T-cell (primary cell): ENCODE results near the gene PRDM1. TPM values are rescaled to one million over a fixed set of nuclear protein-coding genes. Genes with fewer than 3 reads are reported as not detected.

Experiments
- ATAC-seq, 4 experiments: fragments of 200-7000 bp in 3 of 4; fragments of 150-1000 bp in 1 of 4; cut with Tn5 transposase; replicated peaks in 1 of 4; 1 replicate in 3 of 4; 2 replicates in 1 of 4; pipeline ENCODE4 v1.10.0; 2021; ENCODE audit warnings: moderate library complexity in 3 of 4, mild to moderate bottlenecking in 2 of 4, moderate number of reproducible peaks in 1 of 4
- CTCF ChIA-PET, 2 donors: fragments of 300-600 bp; sonication (Branson Sonifier 250); formaldehyde crosslinking; loops; one replicate each; lab custom pipeline; 2022; ENCODE audit warnings: antibody characterized with exemption in 2 of 2; lab: Charles Lee
- POLR2A ChIA-PET, 2 donors: fragments of 300-600 bp; sonication (Branson Sonifier 250); formaldehyde crosslinking; loops; one replicate each; lab custom pipeline; 2022; ENCODE audit warnings: antibody characterized with exemption in 2 of 2; lab: Charles Lee
- DNase-seq, 35 experiments: peaks; one replicate each; pipeline versions ENCODE4 v3.0.0 to v3.0.0-alpha.2; 2013 to 2023
- H3K27ac ChIP-seq: one replicate; pipeline ENCODE4 v1.5.1; 2013; ENCODE audit warnings: low read length
- H3K27me3 ChIP-seq, 2 experiments: replicated peaks in 1 of 2; 1 replicate in 1 of 2; 2 replicates in 1 of 2; pipeline versions ENCODE4 v1.6.1 to v1.7.0; 2013; ENCODE audit warnings: low read length in 1 of 2, mixed read lengths in 1 of 2; ENCODE audit not compliant: control insufficient read depth in 2 of 2, insufficient read depth in 2 of 2; ENCODE audit errors: extremely low read depth in 1 of 2
- H3K36me3 ChIP-seq, 2 donors: 1 replicate in 1 of 2; 2 replicates in 1 of 2; pipeline versions ENCODE4 v1.6.1 to v1.7.0; 2013; ENCODE audit warnings: low read length in 1 of 2; ENCODE audit not compliant: control insufficient read depth in 2 of 2, insufficient read depth in 1 of 2; ENCODE audit errors: extremely low read depth in 1 of 2
- H3K4me1 ChIP-seq, 2 experiments: 1 replicate in 1 of 2; 2 replicates in 1 of 2; pipeline versions ENCODE4 v1.6.1 to v1.7.0; 2013; ENCODE audit warnings: low read length in 2 of 2, mixed read lengths in 1 of 2; ENCODE audit not compliant: insufficient read depth in 2 of 2, control insufficient read depth in 1 of 2; ENCODE audit errors: extremely low read depth in 1 of 2
- H3K4me3 ChIP-seq, 2 donors: 1 replicate in 1 of 2; 2 replicates in 1 of 2; pipeline versions ENCODE4 v1.5.1 to v1.7.0; 2013; ENCODE audit warnings: mild to moderate bottlenecking in 2 of 2, low read length in 1 of 2, moderate library complexity in 1 of 2; ENCODE audit not compliant: control insufficient read depth in 1 of 2; ENCODE audit errors: extremely low read depth in 1 of 2
- H3K9me3 ChIP-seq: 2 replicates; pipeline ENCODE4 v1.7.0; 2013
- H3K27ac Mint-ChIP-seq, 2 donors: one replicate each; pipeline ENCODE4 v1.8.0; 2020 to 2021; ENCODE audit warnings: mild to moderate bottlenecking in 2 of 2, mixed read lengths in 2 of 2
- H3K27me3 Mint-ChIP-seq, 2 donors: one replicate each; pipeline ENCODE4 v1.8.0; 2021 to 2022; ENCODE audit warnings: mixed read lengths in 2 of 2
- H3K36me3 Mint-ChIP-seq: one replicate; pipeline ENCODE4 v1.8.0; 2021; ENCODE audit warnings: mixed read lengths
- H3K4me1 Mint-ChIP-seq, 3 donors: one replicate each; pipeline ENCODE4 v1.8.0; 2020 to 2022; ENCODE audit warnings: mixed read lengths in 3 of 3, mild to moderate bottlenecking in 1 of 3
- H3K4me3 Mint-ChIP-seq, 3 donors: one replicate each; pipeline ENCODE4 v1.8.0; 2020 to 2022; ENCODE audit warnings: mild to moderate bottlenecking in 3 of 3, mixed read lengths in 3 of 3, moderate library complexity in 3 of 3
- H3K9me3 Mint-ChIP-seq, 3 donors: one replicate each; pipeline ENCODE4 v1.8.0; 2020 to 2022; ENCODE audit warnings: mixed read lengths in 3 of 3
- WGBS: methylation state at CpG from one replicate; pipeline ENCODE4 v1.1.5; 2013; ENCODE audit warnings: missing lambda C conversion rate; ENCODE audit not compliant: insufficient coverage; 5-methylcytosine and 5-hydroxymethylcytosine counted together
- total RNA-seq, 35 experiments: library from RNA in 6 of 35; stranded (reverse) in 6 of 35; fragments of 120-200 nt in 1 of 35; gene quantifications; one replicate each; pipeline versions ENCODE4 v1.2.1 to v1.2.4 and lab custom pipeline; 2013 to 2026

The PRDM1 gene
- total RNA-seq, 5 donors from 2014 or later (not counting 1 experiment from before 2014, with no cell fraction given), result 21.9 to 108 (median 30.6) TPM

DNA sequence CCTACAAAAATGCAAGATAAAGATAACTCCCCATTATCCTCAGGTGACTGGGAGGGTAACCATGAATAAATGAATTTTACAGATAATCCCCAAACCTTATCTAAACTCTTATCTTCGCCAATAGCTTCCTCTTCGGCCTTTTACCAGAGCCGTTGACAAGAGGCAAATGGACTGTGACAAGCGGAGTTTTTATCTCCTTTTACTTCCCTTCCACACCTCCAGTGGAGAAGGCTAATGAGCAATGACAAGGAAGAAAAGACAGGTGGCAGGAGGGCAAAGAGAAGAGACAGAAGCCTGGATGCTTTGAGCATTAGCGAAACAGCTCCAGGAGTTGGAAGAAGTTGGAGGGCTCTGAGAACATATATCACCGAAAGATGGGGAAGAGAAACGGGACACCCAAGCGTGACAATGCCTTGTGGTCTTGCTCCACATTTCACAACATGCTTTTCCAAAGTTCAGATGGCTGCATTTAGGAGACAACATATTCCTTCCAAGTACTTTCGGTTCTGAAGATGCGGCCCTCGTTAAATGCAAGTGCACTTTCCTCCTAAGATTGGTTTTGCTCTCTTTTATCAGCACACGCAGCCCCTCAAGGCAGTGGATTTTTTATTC lies 69.2 kb downstream of the PRDM1 start:
- H3K36me3 ChIP-seq, result no peaks in the 10 kb centered on the region
- CTCF ChIA-PET, result interaction anchor here in 1 of 2 donors (0.7 kb wide), 1 partner anchor 64 kb away, joined by 4 read pairs; no protein-coding TSS in a partner anchor
- H3K27ac Mint-ChIP-seq, result no peak overlapping the region
- ATAC-seq (no peak), DNase-seq (no peak)
- peaks cover 0 to 1% (median 0%) of the 10 kb centered on the region in 3 donors for H3K4me1 Mint-ChIP-seq
- H3K9me3 Mint-ChIP-seq, result no peaks in the 10 kb centered on the region
- no peaks in the 10 kb centered on the region for H3K27me3 ChIP-seq
- no peak overlapping the region for H3K4me3 Mint-ChIP-seq
- POLR2A ChIA-PET, result interaction anchor here in 1 of 2 donors (0.5 kb wide), 1 partner anchor 1227 kb away, joined by 3 read pairs; no protein-coding TSS in a partner anchor
- no peaks in the 10 kb centered on the region for H3K4me1 ChIP-seq
- H3K27ac ChIP-seq, result no peak overlapping the region
- H3K9me3 ChIP-seq, result no peaks in the 10 kb centered on the region
- 98% methylated on average over 9 of the region's 12 CpGs for WGBS
- H3K36me3 Mint-ChIP-seq, result no peaks in the 10 kb centered on the region
- H3K27me3 Mint-ChIP-seq, result peaks cover 0 to 6% of the 10 kb centered on the region in 2 donors
- no peak overlapping the region for H3K4me3 ChIP-seq

DNA sequence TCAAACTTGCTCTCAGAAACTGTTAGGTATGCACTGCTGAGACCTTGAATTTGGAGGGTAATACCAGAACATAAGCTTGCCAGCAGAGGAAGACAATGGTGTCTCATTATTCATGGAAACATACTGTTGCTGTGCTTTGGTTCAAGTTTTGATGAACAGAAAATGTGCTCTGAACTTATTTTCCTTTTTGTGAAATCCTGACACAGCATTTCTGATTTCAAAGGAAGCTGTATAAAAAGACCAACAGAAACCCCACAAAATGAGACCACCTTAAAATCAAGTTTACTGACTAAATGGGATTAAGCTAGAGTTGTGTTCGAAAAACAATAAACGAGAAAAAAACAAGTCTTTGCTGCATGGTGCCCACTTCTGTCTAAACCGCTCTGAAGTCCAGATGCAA lies 70.3 kb downstream of the PRDM1 start:
- CTCF ChIA-PET, result interaction anchor here in 1 of 2 donors (0.5 to 0.7 kb wide), 3 partner anchors 10 to 100 kb away, joined by 3 to 4 read pairs (median 3); no protein-coding TSS in a partner anchor

DNA sequence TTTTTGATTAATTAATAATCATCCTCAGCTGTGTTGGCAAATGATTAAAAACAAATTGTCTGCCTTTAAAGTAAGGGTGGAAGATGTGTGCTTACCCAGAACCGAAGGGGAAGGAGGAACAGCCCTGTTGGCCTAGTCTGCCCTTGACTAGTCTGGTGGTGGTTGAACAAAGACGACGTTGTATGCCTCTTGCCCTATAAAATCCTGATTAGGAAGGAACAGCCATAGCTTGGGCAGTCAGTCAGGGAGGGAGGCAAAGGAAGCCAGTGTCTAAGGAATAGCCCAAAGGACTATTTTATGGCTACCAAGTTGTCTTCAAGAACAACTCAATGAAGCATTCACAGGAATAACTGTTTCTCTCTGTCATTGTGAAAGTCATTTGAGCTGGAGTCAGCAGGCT lies 70.7 kb downstream of the PRDM1 start:
- ATAC-seq (no peak), DNase-seq (no peak)
- H3K27ac Mint-ChIP-seq, result no peak overlapping the region
- Histone ChIP-seq H3K4me3 (no peak overlapping the region), H3K36me3 (no peaks in the 10 kb centered on the region), H3K27ac (no peak overlapping the region), H3K4me1 (peaks cover 0 to under 1% of the 10 kb centered on the region in 2 experiments), H3K9me3 (no peaks in the 10 kb centered on the region), H3K27me3 (no peaks in the 10 kb centered on the region)
- ChIA-PET CTCF (interaction anchor here in 1 of 2 donors (0.5 kb wide), 1 partner anchor 11 kb away, joined by 3 read pairs; no protein-coding TSS in a partner anchor), POLR2A (interaction anchor here in 1 of 2 donors (0.7 kb wide), 1 partner anchor 155 kb away, joined by 3 read pairs; no protein-coding TSS in a partner anchor)
- no peak overlapping the region for H3K4me3 Mint-ChIP-seq
- no peaks in the 10 kb centered on the region for H3K36me3 Mint-ChIP-seq
- no peaks in the 10 kb centered on the region for H3K9me3 Mint-ChIP-seq
- 82% methylated on average over 3 of the region's 3 CpGs for WGBS
- peaks cover 0 to 3% (median 0%) of the 10 kb centered on the region in 3 donors for H3K4me1 Mint-ChIP-seq
- H3K27me3 Mint-ChIP-seq, result peaks cover 0 to 6% of the 10 kb centered on the region in 2 donors

More for the DNA sequence above, 70.3 kb downstream of the PRDM1 start:
- WGBS, result 100% methylated on average over 1 of the region's 3 CpGs
- no peaks in the 10 kb centered on the region for H3K4me1 ChIP-seq
- Mint-ChIP-seq H3K27ac (no peak overlapping the region), H3K4me3 (no peak overlapping the region), H3K9me3 (no peaks in the 10 kb centered on the region), H3K4me1 (peaks cover 0 to 1% (median 0%) of the 10 kb centered on the region in 3 donors), H3K36me3 (no peaks in the 10 kb centered on the region), H3K27me3 (peaks cover 0 to 6% of the 10 kb centered on the region in 2 donors)
- H3K27ac ChIP-seq, result no peak overlapping the region
- no peak for DNase-seq
- no peaks in the 10 kb centered on the region for H3K9me3 ChIP-seq
- ATAC-seq, result no peak
- H3K36me3 ChIP-seq, result no peaks in the 10 kb centered on the region
- no peaks in the 10 kb centered on the region for H3K27me3 ChIP-seq
- POLR2A ChIA-PET, result interaction anchor here in 1 of 2 donors (0.7 kb wide), 1 partner anchor 155 kb away, joined by 3 read pairs; no protein-coding TSS in a partner anchor
- no peak overlapping the region for H3K4me3 ChIP-seq

GRCh38 chr6:106158816-106159215 lies 72.7 kb downstream of the PRDM1 start:
- Histone ChIP-seq H3K27me3 (no peaks in the 10 kb centered on the region), H3K4me1 (peaks cover 0 to 14% of the 10 kb centered on the region in 2 experiments), H3K27ac (no peak overlapping the region), H3K36me3 (no peaks in the 10 kb centered on the region), H3K4me3 (no peak overlapping the region), H3K9me3 (no peaks in the 10 kb centered on the region)
- no CpG with 5 or more reads among the region's 1 CpG for WGBS
- Mint-ChIP-seq H3K27ac (no peak overlapping the region), H3K4me3 (no peak overlapping the region), H3K27me3 (peaks cover 0 to 6% of the 10 kb centered on the region in 2 donors), H3K9me3 (no peaks in the 10 kb centered on the region), H3K36me3 (no peaks in the 10 kb centered on the region), H3K4me1 (peaks cover 12 to 18% (median 14%) of the 10 kb centered on the region in 3 donors)
- ATAC-seq (no peak), DNase-seq (no peak)
- ChIA-PET POLR2A (interaction anchor here (0.6 kb wide), 2 partner anchors 11 to 33 kb away, joined by 3 read pairs; no protein-coding TSS in a partner anchor), CTCF (interaction anchor here in 1 of 2 donors (0.6 kb wide), 1 partner anchor 1304 kb away, joined by 4 read pairs; no protein-coding TSS in a partner anchor)

Other genes with a start within 250 kb of the PRDM1 start
- gene ATG5, start 239.4 kb downstream of the PRDM1 start, total RNA-seq, result 10 to 100 TPM; 20.4 to 28.7 (median 23.7) TPM